H1 (cell line): ENCODE data around the gene PMPCB. TPM values are rescaled to one million over a fixed set of nuclear protein-coding genes. Genes with fewer than 3 reads are reported as not detected.

ENCODE experiments used
- CTCF ChIA-PET: fragments of 300-600 bp; sonication (Branson Sonifier 250); formaldehyde crosslinking; loops from one replicate; lab custom pipeline; 2021; ENCODE audit not compliant: partially characterized antibody; lab: Charles Lee
- POLR2A ChIA-PET: fragments of 300-600 bp; sonication (Branson Sonifier 250); formaldehyde crosslinking; loops from one replicate; lab custom pipeline; 2021; ENCODE audit warnings: inconsistent platforms; ENCODE audit not compliant: partially characterized antibody; lab: Charles Lee
- DNase-seq, 2 experiments: peaks; one replicate each; pipeline versions ENCODE4 v3.0.0 to v3.0.0-alpha.2; 2010 to 2022; ENCODE audit warnings: low spot score in 2 of 2, low read depth in 1 of 2, mixed read lengths in 1 of 2
- FAIRE-seq: peaks from 2 replicates; lab custom pipeline; 2011; peaks lifted over from hg19 to GRCh38; lab: Jason Lieb, UNC
- H2AFZ ChIP-seq: 2 replicates; pipeline ENCODE4 v1.8.1; 2012; ENCODE audit warnings: low read length, inconsistent platforms
- H2AK5ac ChIP-seq: 2 replicates; pipeline ENCODE4 v1.6.1; 2013; ENCODE audit warnings: low read depth, low read length
- H2BK120ac ChIP-seq: replicated peaks from 2 replicates; pipeline ENCODE3; 2013; ENCODE audit warnings: low read depth, low read length, inconsistent platforms
- H2BK12ac ChIP-seq: 2 replicates; pipeline ENCODE4 v1.6.1; 2013; ENCODE audit warnings: low read depth, low read length
- H2BK15ac ChIP-seq: 2 replicates; pipeline ENCODE4 v1.6.1; 2013; ENCODE audit warnings: low read length
- H2BK20ac ChIP-seq: 2 replicates; pipeline ENCODE4 v1.6.1; 2013; ENCODE audit warnings: low read length
- H2BK5ac ChIP-seq: 2 replicates; pipeline ENCODE4 v1.6.1; 2013; ENCODE audit warnings: low read depth, low read length
- H3K14ac ChIP-seq: 2 replicates; pipeline ENCODE4 v1.6.1; 2013; ENCODE audit warnings: inconsistent platforms; ENCODE audit not compliant: insufficient read length
- H3K18ac ChIP-seq: 2 replicates; pipeline ENCODE4 v1.6.1; 2013; ENCODE audit warnings: low read length; ENCODE audit errors: extremely low read depth
- H3K23ac ChIP-seq: 2 replicates; pipeline ENCODE4 v1.6.1; 2013; ENCODE audit warnings: inconsistent platforms; ENCODE audit not compliant: insufficient read length
- H3K23me2 ChIP-seq: 2 replicates; pipeline ENCODE4 v1.6.1; 2013; ENCODE audit warnings: low read depth, low read length
- H3K27ac ChIP-seq: 2 replicates; pipeline ENCODE4 v1.6.1; 2011; ENCODE audit warnings: low read depth, low read length, inconsistent platforms
- H3K27me3 ChIP-seq, 4 experiments: replicated peaks in 1 of 4; 1 replicate in 1 of 4; 2 replicates in 3 of 4; pipeline versions ENCODE4 v1.6.1 to v1.8.1; 2011 to 2013; ENCODE audit warnings: low read length in 3 of 4, mild to moderate bottlenecking in 3 of 4, inconsistent platforms in 2 of 4, mixed read lengths in 2 of 4, moderate library complexity in 1 of 4; ENCODE audit not compliant: control insufficient read depth in 3 of 4, insufficient read depth in 3 of 4; ENCODE audit errors: extremely low read depth in 1 of 4
- H3K36me3 ChIP-seq, 4 experiments: 2 replicates each; pipeline versions ENCODE4 v1.6.1 to v1.8.1; 2011 to 2013; ENCODE audit warnings: mild to moderate bottlenecking in 4 of 4, low read length in 3 of 4, moderate library complexity in 2 of 4, control low read depth in 1 of 4, inconsistent platforms in 1 of 4; ENCODE audit not compliant: insufficient read depth in 4 of 4, control insufficient read depth in 2 of 4
- H3K4ac ChIP-seq: replicated peaks from 2 replicates; pipeline ENCODE3; 2013; ENCODE audit warnings: low read length, low read depth, mixed read lengths, inconsistent platforms; ENCODE audit not compliant: insufficient read length
- H3K4me1 ChIP-seq, 4 experiments: replicated peaks in 1 of 4; 1 replicate in 1 of 4; 2 replicates in 3 of 4; pipeline versions ENCODE4 v1.6.1 to v1.8.1; 2011 to 2013; ENCODE audit warnings: low read length in 3 of 4, inconsistent platforms in 2 of 4, mixed read lengths in 1 of 4; ENCODE audit not compliant: insufficient read depth in 4 of 4, control insufficient read depth in 3 of 4
- H3K4me2 ChIP-seq, 2 experiments: 2 replicates each; pipeline versions ENCODE4 v1.6.1 to v1.8.1; 2011 to 2013; ENCODE audit warnings: low read depth in 2 of 2, low read length in 2 of 2, control low read depth in 1 of 2, inconsistent platforms in 1 of 2, mild to moderate bottlenecking in 1 of 2; ENCODE audit not compliant: insufficient read depth in 1 of 2
- H3K4me3 ChIP-seq, 4 experiments: fragments of 200-600, 300-600 bp in 1 of 4; sonication (generic), shearing (Covaris generic), sonication (Bioruptor Twin) in 1 of 4; 2 replicates each; pipeline versions ENCODE4 v1.5.1 to v1.8.1; 2011 to 2016; ENCODE audit warnings: low read length in 4 of 4, low read depth in 3 of 4, control low read depth in 2 of 4, inconsistent platforms in 2 of 4, mild to moderate bottlenecking in 2 of 4, mixed read lengths in 1 of 4, moderate library complexity in 1 of 4; ENCODE audit not compliant: insufficient read depth in 2 of 4; ENCODE audit errors: extremely low read depth in 1 of 4
- H3K56ac ChIP-seq: replicated peaks from 2 replicates; pipeline ENCODE3; 2013; ENCODE audit warnings: low read depth, mild to moderate bottlenecking, mixed read lengths, low read length, inconsistent platforms; ENCODE audit not compliant: insufficient read length
- H3K79me1 ChIP-seq: 2 replicates; pipeline ENCODE4 v1.6.1; 2013; ENCODE audit warnings: low read depth, low read length, control low read depth
- H3K79me2 ChIP-seq, 2 experiments: 2 replicates each; pipeline versions ENCODE4 v1.6.1 to v1.8.1; 2012 to 2013; ENCODE audit warnings: low read length in 2 of 2, mild to moderate bottlenecking in 2 of 2, inconsistent platforms in 1 of 2; ENCODE audit not compliant: insufficient read depth in 2 of 2, control insufficient read depth in 1 of 2
- H3K9ac ChIP-seq, 4 experiments: replicated peaks in 1 of 4; 1 replicate in 1 of 4; 2 replicates in 3 of 4; pipeline versions ENCODE4 v1.6.1 to v1.8.1; 2011 to 2013; ENCODE audit warnings: low read depth in 3 of 4, low read length in 3 of 4, control low read depth in 2 of 4, mild to moderate bottlenecking in 2 of 4, moderate library complexity in 2 of 4, inconsistent platforms in 1 of 4; ENCODE audit errors: extremely low read depth in 1 of 4
- H3K9me3 ChIP-seq, 2 experiments: 2 replicates each; pipeline versions ENCODE4 v1.6.1 to v1.8.1; 2012 to 2013; ENCODE audit warnings: mild to moderate bottlenecking in 2 of 2, moderate library complexity in 2 of 2, control low read depth in 1 of 2, inconsistent platforms in 1 of 2, low read depth in 1 of 2, low read length in 1 of 2, mixed read lengths in 1 of 2; ENCODE audit not compliant: insufficient read depth in 2 of 2
- H4K20me1 ChIP-seq, 2 experiments: replicated peaks in 1 of 2; 2 replicates each; pipeline versions ENCODE3 to v1.8.1; 2011 to 2013; ENCODE audit warnings: inconsistent platforms in 2 of 2, low read length in 2 of 2, mild to moderate bottlenecking in 1 of 2; ENCODE audit not compliant: insufficient read depth in 2 of 2, control insufficient read depth in 1 of 2
- H4K5ac ChIP-seq: 2 replicates; pipeline ENCODE4 v1.6.1; 2013; ENCODE audit warnings: low read length, low read depth, mixed read lengths, inconsistent platforms; ENCODE audit not compliant: insufficient read length
- H4K8ac ChIP-seq: 2 replicates; pipeline ENCODE4 v1.8.0; 2013; ENCODE audit warnings: mild to moderate bottlenecking, moderate library complexity, low read length, inconsistent platforms; ENCODE audit not compliant: insufficient read depth; ENCODE audit errors: extremely low read depth
- H4K91ac ChIP-seq: replicated peaks from 2 replicates; pipeline ENCODE3; 2013; ENCODE audit warnings: low read length, mixed read lengths, inconsistent platforms; ENCODE audit not compliant: insufficient read length
- BACH1 ChIP-seq: IDR thresholded peaks from 2 replicates; pipeline ENCODE4 v1.6.1; 2012; ENCODE audit warnings: low read length, improper control_type of control experiment
- BCL11A ChIP-seq, 2 experiments: IDR thresholded peaks; one replicate each; pipeline ENCODE4 v1.6.1; 2011; ENCODE audit warnings: low read depth in 2 of 2, low read length in 2 of 2, mild to moderate bottlenecking in 2 of 2
- CTCF ChIP-seq, 3 experiments: IDR thresholded peaks; 1 replicate in 2 of 3; 2 replicates in 1 of 3; pipeline versions ENCODE4 v1.5.1 to v1.6.1; 2011; ENCODE audit warnings: low read length in 3 of 3, mild to moderate bottlenecking in 3 of 3, inconsistent platforms in 2 of 3, low read depth in 1 of 3, moderate library complexity in 1 of 3; ENCODE audit not compliant: insufficient read depth in 1 of 3; ENCODE audit errors: control extremely low read depth in 1 of 3
- GABPA ChIP-seq: IDR thresholded peaks from 2 replicates; pipeline ENCODE4 v1.6.1; 2011; ENCODE audit warnings: mild to moderate bottlenecking, low read length, moderate library complexity, borderline replicate concordance; ENCODE audit not compliant: insufficient read depth
- PHF8 ChIP-seq: fragments of 200-600 bp; sonication (generic); conservative IDR thresholded peaks from 2 replicates; pipeline ENCODE4 v1.7.1; 2012; ENCODE audit warnings: low read depth, mild to moderate bottlenecking, inconsistent platforms, low read length, moderate library complexity
- RNF2 ChIP-seq: fragments of 200-900, 300-1000 bp; sonication (generic); IDR thresholded peaks from 2 replicates; pipeline ENCODE4 v1.7.1; 2016; ENCODE audit warnings: borderline replicate concordance, low read depth, mild to moderate bottlenecking, antibody characterized with exemption, low read length; ENCODE audit not compliant: poor library complexity, severe bottlenecking; ENCODE audit errors: missing control alignments
- SUZ12 ChIP-seq: fragments of 200-600 bp; sonication (generic); IDR thresholded peaks from 2 replicates; pipeline ENCODE4 v1.6.1; 2012; ENCODE audit warnings: mild to moderate bottlenecking, inconsistent platforms, low read length, moderate library complexity, mixed read lengths
- TAF1 ChIP-seq: IDR thresholded peaks from 2 replicates; pipeline ENCODE4 v1.6.1; 2011; ENCODE audit warnings: mild to moderate bottlenecking, low read depth, low read length
- WGBS, 2 experiments: shearing (Covaris generic) in 1 of 2; methylation state at CpG; one replicate each; pipeline versions ENCODE4 v1.1.6 to v1.1.7; 2013 to 2015; ENCODE audit warnings: low lambda C conversion rate in 2 of 2, mixed read lengths in 2 of 2, inconsistent platforms in 1 of 2, low coverage in 1 of 2, missing lambda C conversion rate in 1 of 2; ENCODE audit not compliant: insufficient replicate concordance in 2 of 2, insufficient coverage in 1 of 2, insufficient read length in 1 of 2; ENCODE audit errors: extremely low coverage in 1 of 2, missing lambda C conversion rate in 1 of 2; 5-methylcytosine and 5-hydroxymethylcytosine counted together
- polyA plus RNA-seq, 7 experiments: library from polyadenylated mRNA; depleted of rRNA in 3 of 7; stranded (reverse) in 5 of 7; unstranded in 2 of 7; fragments of >200 nt in 5 of 7; fragments of 200-250 nt in 2 of 7; gene quantifications; 1 replicate in 5 of 7; 2 replicates in 1 of 7; 4 replicates in 1 of 7; pipeline versions ENCODE4 v1.2.1 to v1.2.3, GENCODE V29; 2011 to 2013; ENCODE audit warnings: missing spikeins in 2 of 7, mixed read lengths in 2 of 7
- total RNA-seq: library from RNA; stranded (reverse); fragmentation: NEBNext Ultra II Directional; extraction: Animal tissue kit (Norgen Biotek cat#: 25700); gene quantifications from 2 replicates; pipeline ENCODE4 v1.2.1, GENCODE V29; 2021

Gene PMPCB
- total and polyA plus RNA-seq, 2 of the 8 experiments (the other 6 are each of a cell fraction or from before 2014, with no cell fraction given), result 60.6 to 83.5 TPM

DNA sequence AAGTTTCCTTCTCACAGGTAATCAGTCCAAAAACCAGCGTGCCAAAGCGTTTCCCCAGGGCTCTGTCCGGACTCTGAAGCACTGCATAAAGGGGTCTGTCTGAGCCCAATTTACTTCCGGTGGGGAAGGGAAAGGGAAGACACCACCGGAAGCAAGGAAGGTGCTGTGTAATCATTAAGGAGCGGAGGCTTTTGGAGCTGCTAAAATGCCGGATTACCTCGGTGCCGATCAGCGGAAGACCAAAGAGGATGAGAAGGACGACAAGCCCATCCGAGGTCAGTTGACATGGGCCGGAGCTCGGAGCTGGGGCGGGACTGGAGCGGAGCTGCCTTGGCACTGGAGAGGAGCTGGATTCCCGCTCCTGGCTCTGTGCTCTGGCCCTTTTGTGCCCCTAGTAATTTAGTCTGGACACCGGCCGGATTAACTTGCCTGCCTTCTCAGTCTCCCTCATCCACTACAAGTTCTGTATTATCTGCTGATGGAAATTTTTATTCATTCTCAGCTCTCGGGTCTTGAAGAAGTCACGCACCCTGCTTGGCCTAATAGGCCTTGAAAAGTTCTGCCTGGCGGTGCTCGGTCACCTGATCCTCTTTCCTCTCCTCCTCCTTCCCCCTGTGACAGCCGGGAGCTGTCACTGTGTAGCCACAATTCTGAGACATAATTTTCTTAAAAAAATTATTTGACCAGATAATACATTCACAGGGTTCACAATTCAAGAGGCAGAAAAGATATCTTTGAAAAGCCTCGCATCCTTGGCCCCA lies 50.5 kb downstream of the PMPCB start, which contains the start of gene PSMC2:
Gene PSMC2, plus strand, starts transcription at position 137 of the 761 bp plus-strand sequence. Its CDS starts 69 bp downstream, at position 206.
- WGBS, 2 experiments, result 2% methylated on average over 25 of the region's 25 CpGs; no CpG with 5 or more reads in 1 of the 2 experiments
- Histone ChIP-seq H3K4me1 (peaks cover 0 to 8% (median 2%) of the 10 kb centered on the region in 4 experiments; a peak in 2 of 7 replicates), H2BK15ac (no peak within 1 kb of the TSS), H3K27me3 (no peaks in the 10 kb centered on the region), H3K4me2 (peak within 1 kb of the TSS; percentile 52 to 71), H2BK120ac (no peak within 1 kb of the TSS), H3K56ac (peak within 1 kb of the TSS; percentile 60), H3K14ac (no peak within 1 kb of the TSS), H3K18ac (peak within 1 kb of the TSS; percentile 81; the same call in 1 of the 2 replicates), H2BK5ac (peak within 1 kb of the TSS; percentile 85), H3K79me1 (peaks cover 8% of the 10 kb centered on the region; the same call in 1 of the 2 replicates), H3K4me3 (peak within 1 kb of the TSS; percentile 84 to 99 (median 96)), H2AFZ (peak within 1 kb of the TSS; percentile 24; the same call in 1 of the 2 replicates), H4K8ac (0 out of 2 replicates have a peak within 1 kb of the TSS, but pooled peaks have one; percentile 95), H2BK20ac (no peak within 1 kb of the TSS), H4K5ac (peak within 1 kb of the TSS; percentile 80), H2BK12ac (no peak within 1 kb of the TSS), H3K4ac (no peak within 1 kb of the TSS), H3K9ac (peak within 1 kb of the TSS; percentile 84 to 99 (median 92)), H3K9me3 (no peaks in the 10 kb centered on the region), H4K91ac (peak within 1 kb of the TSS; percentile 95), H4K20me1 (peaks cover 2 to 5% of the 10 kb centered on the region in 2 experiments), H3K23ac (no peak within 1 kb of the TSS), H3K27ac (peak within 1 kb of the TSS; percentile 81), H3K79me2 (peaks cover 32 to 73% of the 10 kb centered on the region in 2 experiments), H3K36me3 (peaks cover 0 to 5% (median under 1%) of the 10 kb centered on the region in 4 experiments; a peak in 4 of 8 replicates), H3K23me2 (peaks cover 8% of the 10 kb centered on the region), H2AK5ac (no peak within 1 kb of the TSS)
- ChIA-PET POLR2A (interaction anchor here (0.9 to 1.4 kb wide), 6 partner anchors 9 to 272 kb away, joined by 3 to 5 read pairs (median 4); partner anchors contain the start of gene ARMC10), CTCF (interaction anchor here (1.4 to 1.8 kb wide), 2 partner anchors 18 to 58 kb away, joined by 3 to 8 read pairs; no protein-coding TSS in a partner anchor)
- DNase-seq (peak; percentile 49 to 76), FAIRE-seq (no peak)
- TF ChIP-seq GABPA (peak; percentile 99), BCL11A (IDR thresholded peaks at IDR 0.05; ENCODE audit: low read depth in 2 of 2, low read length in 2 of 2) (no peak), TAF1 (peak; percentile 91), CTCF (IDR thresholded peaks at IDR 0.05; ENCODE audit: control extremely low read depth in 1 of 3, insufficient read depth in 1 of 3, low read depth in 1 of 3, low read length in 3 of 3) (no peak), PHF8 (peak; percentile 83), SUZ12 (no peak), RNF2 (no peak), BACH1 (peak; percentile 83)
